T-helper 1 cell (primary cell): ENCODE data around the gene WLS.
"Not testable (repeated sequence)": the region's sequence is repeated elsewhere in the genome, so short reads cannot be mapped to it uniquely, and the experiment has no call there.

Source experiments
- DNase-seq, 5 donors: peaks; one replicate each; pipeline ENCODE4 v3.0.0-alpha.2; 2012 to 2020
- total RNA-seq, 4 donors: gene quantifications; one replicate each; lab custom pipeline; 2026; lab: John Stamatoyannopoulos, UW

WLS gene
- total RNA-seq = 0 to 0.24 (median 0.04) reads per million in 4 donors

DNA sequence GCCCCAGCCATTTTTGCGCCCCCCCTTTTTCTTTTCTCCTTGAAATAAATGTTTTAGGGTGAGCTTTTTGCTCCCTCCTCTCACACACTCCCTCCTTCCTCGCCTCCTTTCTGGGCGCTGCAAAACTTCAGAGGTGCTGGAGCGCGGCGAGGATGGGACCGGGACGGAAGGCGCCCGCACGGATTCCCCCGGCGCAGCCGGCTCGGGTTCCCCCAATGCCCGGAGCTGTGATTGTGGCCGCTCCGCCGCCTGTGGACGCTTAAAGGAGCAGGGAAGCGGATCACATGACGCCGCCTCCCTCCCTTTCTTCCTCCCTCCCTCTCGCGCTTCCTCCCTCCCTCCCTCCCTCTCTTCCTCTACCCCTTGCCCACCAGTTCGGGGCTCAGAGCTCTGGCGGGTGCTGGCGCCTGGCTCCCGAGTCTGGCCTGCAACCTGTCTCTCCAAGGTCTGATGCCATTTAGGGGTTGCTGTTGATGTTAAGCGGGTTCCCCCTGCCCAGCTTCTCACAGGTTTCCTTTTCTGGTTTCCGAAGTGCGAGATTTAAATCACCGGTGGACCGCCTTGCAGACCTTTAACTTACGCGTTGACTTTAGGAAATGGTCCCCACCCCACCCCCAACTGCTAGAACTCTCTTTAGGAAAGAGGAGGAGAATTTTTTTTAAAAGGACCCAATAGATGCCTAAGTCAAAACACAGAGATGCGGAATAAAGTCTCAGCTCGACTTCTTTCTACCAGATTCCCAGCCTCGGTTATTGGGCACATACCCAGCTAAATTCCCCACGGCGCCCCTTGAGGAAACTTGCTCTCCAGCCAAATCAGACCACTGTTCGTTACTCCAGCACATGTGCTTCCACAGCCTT, at the start of gene WLS:
Gene WLS (minus strand): TSS at position 235 of the 860 bp plus-strand sequence. CDS start 224 bp downstream, at position 11.
- DNase-seq = no peak

DNA sequence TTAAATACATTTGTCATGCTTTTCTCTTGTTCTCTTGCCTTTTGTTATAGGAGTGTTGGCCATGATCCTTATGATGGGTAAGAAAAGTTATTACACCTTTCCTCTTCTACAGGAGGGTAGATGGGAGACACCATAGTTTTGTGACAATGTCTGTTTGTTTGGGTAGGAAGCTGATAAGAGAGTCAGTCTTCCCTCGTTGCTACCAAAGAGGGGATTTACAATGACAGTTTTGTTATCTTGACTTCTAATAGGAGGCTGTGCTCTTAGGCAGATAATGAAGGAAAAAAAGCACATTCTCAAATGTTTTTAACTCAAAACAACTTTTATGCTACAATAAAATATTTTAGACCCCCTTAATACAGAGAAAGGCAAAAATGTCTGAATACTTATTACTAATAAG, 48.0 kb upstream of the WLS start:
- no peak for DNase-seq

DNA sequence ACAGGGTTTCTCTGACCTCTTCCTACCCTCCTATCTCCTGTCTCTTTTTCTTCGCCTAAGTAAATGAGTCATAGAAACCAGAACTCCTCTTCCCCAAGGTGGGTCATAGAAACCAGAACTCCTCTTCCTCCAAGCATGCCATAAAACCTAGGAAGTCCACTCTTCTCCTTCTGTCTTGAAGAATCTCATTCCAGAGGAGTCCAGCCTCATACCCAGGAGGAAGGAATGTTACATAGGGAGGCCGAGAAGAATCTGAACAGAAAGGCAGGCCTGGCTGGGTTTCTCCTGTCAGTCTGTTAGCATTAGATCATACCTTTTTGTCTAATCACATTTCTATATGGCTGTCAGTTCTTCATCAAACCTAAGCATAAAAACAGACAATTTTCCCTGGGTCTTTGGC, 47.5 kb upstream of the WLS start:
- no peak for DNase-seq

DNA sequence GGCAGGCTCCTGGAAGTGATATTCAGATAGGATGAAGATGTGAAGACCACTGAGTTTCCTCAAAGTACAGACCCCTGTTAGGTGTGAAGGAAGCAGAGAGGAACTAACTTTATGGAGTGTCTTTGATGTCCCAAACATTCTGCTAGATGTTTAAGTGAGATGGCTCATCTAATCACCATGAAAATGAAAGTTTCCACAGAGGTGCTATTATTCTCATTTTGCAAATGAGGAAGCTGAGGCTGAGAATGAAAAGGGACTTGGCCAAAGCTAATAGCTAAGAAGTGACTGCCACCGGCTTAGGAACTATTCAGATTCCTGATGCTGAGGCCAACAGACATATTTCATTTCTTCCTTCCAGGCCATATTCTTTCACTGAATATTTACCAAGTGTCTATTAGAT, 45.9 kb upstream of the WLS start:
- no peak for DNase-seq

DNA sequence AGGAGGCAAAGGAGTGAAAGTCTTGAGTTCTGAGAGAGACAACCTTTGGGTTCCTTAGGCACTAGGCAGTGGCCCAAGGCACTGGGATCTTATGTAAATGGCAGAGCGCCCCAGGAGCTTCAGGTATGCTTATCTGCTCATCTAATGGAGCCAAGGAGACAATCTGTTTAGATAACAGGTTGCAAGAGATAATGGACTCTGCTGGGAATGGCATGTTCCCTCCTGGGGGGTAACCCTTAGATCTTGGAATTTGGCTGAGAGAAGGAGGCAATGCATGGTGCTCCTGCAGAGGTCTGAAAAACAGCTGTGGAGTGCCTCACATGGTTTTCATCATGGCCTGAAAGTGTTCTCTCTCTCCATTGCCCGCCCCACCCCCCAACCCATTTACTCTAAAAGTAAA, 44.1 kb upstream of the WLS start:
- DNase-seq = no peak

DNA sequence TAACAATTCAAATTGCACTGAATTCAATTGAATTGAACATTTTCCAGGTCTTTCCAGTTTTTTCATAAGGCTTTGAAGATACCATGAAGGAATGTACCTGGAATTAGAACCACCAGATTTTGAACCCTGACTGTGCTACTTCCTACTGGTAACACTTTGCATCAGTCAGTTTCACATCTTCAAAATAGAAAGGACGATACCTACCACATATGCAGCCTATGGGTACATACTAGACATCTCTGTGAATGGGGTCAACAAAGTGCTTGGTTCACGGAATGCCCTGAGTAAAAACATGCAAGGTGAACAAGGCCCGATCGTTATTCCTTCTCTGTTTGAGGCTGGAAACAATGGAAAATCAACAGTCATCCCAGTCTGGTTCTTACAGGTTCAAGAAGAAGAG, 41.2 kb upstream of the WLS start:
- DNase-seq = no peak

DNA sequence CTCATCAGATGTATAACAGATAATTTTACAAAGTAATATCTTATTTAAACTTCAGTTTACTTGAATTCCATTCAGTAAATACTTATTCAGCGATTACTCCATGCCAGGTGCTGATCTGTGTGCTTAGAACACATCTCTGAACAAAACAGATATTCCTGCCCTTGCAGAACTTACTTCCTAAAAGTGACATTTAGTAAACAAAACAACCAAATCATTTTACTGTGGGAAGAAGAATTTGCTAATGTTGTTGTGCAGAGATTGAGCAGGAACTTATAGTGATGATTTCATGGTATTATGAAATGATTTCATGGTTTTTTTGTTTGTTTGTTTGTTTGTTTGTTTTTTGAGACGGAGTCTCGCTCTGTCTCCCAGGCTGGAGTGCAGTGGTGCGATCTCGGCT, 39.3 kb upstream of the WLS start:
- DNase-seq = no peak

DNA sequence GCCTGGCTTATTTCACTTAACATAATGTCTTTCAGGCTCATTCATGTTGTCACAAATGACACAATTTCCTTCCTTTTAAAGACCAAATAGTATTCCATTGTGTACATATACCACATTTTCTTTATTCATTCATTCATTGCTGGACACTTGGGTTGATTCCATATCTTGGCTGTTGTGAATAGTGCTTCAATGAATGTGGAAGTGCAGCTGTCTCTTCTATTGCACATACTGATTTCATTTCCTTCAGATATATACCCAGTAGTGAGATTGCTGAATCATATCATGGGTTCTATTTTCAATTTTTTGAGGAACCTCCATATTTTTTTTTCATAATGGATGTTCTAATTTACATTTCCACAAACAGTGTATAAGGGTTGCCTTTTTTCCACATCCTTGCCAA, 38.6 kb upstream of the WLS start:
- no peak for DNase-seq

DNA sequence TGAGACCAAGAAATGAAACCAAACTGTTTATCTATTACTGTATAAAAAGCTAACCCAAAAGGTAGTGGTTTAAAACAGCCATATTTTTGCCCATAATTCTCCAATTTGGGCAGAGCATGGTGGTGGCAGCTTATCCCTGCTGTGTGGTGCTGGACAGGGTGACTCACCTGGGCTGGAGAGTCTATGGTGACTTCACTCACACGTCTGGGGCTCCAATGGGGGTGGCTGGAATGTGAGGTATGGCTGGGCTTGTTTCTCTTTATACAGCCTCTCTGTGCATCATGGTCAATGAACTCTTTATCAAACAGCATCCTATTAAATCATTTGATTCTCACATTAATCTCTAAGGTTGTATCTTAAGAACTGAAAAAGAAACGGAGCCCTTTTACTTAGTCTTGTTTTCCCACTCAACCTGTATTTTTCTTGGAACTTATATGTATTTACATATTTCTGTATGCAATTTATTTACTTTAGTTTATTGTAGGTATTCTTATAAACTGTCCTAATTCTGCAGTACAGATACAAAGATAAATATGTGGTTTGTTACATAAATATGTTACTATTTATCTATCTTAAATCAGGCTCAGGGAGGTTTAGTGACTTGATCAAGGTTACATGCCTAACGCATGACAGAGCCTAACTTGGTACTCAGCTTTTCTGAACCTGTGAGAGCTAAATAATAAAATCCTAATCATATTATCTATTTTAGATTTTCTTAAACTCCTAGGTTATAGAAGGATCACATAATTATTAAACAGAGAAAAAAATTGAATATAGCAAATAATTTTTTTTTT, 37.5 kb upstream of the WLS start:
- DNase-seq = no peak

DNA sequence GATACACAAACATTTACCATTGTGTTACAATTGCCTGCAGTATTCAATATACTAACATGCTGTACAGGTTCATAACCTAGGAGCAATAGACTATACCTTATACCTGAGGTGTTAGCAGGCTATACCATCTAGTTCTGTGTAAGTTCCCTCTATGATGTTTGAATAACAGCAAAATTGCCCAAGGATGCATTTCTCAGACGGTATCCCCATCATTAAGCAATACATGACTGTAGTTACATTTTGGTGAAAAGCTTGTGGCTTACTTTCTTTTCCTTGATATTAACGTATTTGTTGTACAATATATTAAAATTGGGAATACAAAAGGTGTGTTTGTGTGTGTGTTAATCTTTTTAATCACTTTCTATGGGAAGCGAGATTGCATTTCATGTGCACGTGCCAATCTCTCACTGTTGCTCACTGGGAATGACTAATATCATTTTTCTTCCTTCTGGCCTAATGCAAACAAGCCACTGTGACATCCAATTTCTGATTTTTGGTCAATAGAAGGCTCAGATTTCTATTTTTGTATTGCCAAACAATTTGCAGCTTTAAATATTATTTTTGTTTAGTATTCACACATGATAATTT, 36.7 kb upstream of the WLS start:
- no peak for DNase-seq

DNA sequence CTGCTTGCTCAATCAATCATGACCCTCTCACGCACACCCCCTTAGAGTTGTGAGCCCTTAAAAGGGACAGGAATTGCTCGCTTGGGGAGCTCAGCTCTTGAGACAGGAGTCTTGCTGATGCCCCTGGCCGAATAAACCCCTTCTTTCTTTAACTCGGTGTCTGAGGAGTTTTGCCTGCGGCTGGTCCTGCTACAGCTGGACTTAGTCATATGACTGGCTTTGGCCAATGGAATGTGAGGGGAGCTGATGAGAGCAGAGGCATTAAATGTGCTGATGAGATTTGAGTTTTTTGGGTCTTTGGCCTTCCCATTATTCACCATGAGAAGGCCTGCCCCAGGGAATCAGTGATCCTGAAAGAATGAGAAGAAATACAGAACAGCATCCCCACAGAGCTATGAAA, 24.5 kb upstream of the WLS start:
- not testable (repeated sequence) for DNase-seq

DNA sequence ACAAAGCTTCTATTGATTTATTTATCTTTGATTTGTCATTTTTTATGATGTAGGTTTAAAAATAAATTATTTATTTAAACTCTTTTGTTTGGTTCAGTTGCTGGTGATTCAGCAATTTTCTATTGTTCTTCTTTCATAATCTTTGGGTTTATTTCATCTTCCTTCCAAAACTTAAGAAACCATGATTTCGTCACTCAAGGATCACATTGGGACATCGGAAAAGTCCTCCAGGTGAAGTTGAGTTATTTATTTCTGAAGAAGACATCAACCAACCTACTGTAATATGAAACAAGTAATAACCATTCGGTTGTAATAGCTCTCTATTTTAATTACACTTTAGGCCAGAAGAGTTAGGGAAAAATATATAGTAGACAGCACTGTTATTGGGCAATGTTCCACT, 23.0 kb upstream of the WLS start:
- DNase-seq = no peak

DNA sequence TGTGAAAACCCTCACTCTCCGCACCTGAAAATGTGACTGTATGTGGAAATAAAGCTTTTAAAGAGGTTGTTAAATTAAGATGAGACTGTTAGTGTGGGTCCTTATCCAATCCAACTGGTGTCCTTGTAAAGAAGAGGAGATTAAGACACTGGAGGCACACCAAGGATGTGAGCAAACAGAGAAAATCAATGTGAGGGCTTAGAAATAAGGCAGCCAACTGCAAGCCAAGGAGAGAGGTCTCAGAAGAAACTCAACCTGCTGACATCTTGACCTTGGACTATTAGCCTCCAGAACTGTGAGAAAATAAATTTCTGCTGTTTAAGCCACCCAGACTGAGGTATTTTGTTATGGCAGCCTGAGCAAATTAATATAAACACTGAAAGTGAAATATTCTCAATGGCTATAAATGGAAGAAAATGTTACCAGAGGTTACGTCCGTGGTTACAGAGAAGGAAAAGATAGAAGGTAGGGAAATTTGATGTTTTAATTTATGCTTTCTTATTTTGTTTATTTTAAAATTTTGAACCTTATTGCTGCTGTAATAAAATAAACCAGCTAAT, 22.4 kb upstream of the WLS start:
- DNase-seq = no peak

DNA sequence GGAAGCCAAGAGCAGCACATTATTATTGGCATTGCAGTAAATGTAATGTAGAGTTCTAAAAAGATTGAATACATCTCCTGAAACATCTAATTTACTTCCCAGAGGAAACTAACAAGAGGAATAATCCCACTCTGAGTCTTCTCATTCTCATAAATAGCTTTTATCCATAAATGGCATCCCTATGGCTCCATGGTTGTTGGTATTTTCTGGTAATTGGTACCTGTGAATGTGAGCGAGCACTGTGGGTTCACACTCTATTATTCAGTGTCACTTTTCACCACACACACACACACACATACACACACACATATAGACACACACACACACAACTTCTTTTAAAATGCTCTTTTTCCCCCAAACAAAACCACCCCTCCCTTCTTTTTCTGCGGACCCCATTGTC, 4.7 kb upstream of the WLS start:
- no peak for DNase-seq

DNA sequence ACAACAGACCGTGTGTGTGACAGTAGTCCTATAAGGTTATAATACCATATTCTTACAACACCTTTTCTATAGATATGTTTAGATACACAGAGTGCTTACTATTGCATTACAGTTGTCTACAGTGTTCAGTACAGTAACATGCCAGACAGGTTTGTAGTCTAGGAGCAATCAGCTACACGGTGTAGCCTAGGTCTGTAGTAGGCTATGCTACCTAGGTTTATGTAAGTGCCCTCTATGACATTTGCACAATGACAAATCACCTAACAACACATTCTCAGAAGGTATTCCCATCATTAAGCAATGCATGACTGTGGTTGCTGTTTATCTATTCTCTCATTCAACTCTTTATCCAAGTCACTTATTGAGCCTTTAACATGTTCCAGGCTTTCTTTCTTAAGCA, 1.8 kb upstream of the WLS start:
- DNase-seq = no peak

DNA sequence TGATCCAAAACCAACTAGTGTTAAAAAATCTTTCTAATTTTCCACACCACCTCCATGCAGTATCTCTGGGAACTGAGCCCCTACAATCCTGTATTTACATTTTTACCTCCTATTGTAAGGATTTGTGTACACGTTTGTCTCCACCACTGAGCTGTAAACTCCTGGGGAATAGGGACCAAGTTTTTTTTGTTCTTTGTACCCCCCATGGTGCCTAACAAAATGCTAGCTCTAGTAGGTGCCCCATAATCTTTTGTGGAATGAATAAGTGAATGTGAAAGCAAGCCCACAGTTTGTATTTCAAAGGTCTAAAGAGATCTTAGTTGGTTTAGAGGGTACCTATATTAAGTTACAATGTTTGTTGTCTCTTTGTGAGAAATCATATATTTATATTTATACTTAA, 879 bp upstream of the WLS start:
- DNase-seq = no peak

DNA sequence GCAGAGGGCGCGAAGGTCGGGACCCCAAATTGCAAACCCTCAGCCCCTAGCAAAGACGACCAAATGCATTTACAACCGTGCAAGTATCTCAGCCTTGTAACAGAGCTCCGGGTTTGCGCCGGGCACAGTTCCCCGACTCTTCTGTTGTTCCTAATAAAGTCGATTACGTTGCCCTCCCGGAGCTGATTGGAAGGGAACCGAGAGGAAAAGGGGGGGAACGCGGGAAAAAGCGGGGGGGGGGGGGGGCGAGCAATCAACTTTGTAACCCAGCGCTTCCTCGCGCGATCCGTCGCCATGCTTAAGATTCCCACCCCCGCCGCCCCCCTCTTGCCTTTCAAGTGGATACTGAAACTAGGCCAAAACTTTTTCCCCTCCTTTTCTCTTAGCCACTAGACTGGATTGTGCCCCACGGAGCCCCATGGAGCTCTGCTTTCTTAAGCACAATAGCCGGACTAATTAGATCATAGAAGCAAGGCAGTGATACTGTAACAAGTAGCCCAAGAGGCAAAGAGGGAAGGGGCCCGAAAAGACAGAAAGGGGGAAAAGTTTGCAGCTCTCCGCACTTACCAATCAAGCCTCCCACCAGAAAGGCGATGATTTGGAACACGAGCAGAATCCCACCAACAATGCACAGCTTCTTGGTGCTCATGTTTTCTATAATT, 565 bp downstream of the WLS start:
- no peak for DNase-seq

DNA sequence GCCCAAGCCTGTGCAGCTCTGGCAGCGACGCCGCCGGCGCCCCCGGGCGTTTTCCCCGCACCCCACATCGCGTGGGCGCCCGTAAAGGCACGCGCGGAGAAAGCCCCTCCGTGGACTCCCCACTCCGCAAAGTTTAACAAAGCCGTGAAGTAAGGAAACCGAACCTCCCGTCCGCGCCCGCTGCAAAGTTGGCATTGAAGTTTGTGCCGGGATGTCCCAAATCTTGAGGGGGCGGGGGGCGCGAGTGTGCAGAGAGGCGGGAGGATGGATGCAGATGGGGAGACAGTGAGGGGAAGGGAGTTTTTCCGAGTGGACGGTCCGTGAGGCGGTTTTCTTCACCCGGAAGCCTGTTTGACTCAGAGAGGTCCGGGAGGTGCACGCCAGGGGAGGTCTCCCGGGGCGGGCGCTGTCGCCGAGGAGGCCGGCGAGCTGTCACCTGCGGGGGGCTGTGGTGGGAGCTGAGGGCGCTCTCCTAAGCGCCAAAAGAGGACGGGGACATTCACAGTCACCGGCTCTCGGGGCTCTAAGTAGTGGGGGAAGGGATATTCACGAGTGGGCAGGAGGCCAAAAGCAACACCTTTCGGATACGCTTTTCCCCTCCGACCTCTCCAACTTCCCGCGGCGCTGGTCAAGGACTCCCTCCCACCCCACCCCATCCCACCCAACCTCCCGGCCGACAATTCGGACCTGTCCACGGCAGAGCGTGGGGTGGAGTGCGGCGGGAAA, 1.3 kb downstream of the WLS start:
- DNase-seq = no peak

DNA sequence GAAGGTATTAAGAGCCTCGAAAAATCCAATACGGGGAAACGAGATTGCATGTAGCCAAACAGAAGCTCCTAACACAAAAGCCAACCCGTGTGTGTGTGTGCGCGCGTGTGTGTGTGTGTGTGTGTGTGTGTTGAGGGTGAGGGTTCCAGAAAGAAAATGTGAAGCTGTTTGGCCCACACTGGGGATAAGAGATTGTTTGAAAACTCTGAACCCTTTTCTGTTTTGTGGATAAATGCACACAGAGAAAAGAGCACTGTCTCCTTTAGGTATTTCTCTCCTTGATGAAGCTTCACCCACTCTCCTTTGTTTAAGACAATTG, 1.9 kb downstream of the WLS start:
- DNase-seq = no peak

DNA sequence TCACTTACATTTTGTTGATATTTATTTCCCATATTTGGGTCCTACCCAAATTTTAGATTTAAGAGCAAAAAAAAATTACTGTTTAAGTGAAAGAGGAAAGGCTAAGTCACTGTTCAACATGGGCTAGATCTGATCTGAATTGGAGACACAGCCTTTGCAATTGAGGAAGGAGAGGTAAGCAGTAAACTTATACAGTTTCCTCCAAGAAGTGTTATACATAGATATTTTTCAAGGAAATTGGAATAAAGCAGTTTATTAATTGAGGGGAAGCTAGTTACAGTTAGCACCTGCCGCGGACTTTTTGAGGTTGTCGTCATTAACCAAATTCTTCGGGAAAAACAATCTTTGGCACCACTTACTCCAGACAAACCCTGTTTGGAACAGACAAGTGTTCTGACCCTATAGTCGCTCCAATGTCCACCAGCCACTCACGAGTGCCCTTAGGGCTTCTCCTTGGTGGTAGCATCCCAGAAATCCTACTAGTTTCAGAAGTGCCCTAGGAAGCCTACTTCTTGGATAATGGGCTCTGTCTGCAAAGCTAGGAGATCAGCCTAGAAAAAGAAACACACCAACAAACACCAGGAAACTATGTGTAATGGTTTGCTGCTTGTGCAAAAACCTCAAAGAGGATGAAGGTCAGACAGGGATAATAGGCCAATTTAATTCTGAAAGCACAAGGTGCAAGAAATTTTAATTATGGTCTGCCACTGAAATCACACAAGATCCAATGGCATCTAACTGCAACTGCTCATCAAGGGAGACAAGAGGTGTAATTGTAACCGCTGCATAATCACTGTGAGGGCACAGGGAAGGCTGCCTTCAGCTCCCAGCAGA, 2.5 kb downstream of the WLS start:
- no peak for DNase-seq

DNA sequence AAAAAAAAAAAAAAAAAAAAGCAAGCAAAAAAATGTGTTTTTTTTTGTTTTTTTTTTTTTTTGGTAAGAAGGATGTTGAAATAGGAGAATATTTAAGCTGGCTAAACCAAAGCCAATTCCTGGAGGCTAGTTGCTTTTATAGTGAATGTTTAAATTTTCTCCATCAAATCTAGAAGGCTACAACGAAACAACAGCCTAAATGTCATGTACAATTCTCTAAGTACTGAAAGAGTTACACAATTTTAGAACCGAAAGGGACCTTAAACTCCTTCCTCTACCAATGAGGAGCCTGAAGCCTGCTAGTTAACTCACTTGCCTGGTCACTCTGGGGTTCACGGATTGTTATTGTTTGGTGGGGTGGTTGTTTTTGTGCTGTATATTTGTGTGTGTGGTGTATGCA, 3.5 kb downstream of the WLS start:
- DNase-seq = no peak
